Thoracic aorta endothelial cell (primary cell): ENCODE measurements around the gene ADH5. TPM values are rescaled to one million over a fixed set of nuclear protein-coding genes. Genes with fewer than 3 reads are reported as not detected.

Source experiments
- total RNA-seq: library from RNA; depleted of rRNA; stranded (reverse); fragments of >200 nt; gene quantifications from 2 replicates; pipeline ENCODE4 v1.2.3, GENCODE V29; 2012

ADH5 gene
- 101 and 105 TPM in 2 replicates for total RNA-seq

DNA sequence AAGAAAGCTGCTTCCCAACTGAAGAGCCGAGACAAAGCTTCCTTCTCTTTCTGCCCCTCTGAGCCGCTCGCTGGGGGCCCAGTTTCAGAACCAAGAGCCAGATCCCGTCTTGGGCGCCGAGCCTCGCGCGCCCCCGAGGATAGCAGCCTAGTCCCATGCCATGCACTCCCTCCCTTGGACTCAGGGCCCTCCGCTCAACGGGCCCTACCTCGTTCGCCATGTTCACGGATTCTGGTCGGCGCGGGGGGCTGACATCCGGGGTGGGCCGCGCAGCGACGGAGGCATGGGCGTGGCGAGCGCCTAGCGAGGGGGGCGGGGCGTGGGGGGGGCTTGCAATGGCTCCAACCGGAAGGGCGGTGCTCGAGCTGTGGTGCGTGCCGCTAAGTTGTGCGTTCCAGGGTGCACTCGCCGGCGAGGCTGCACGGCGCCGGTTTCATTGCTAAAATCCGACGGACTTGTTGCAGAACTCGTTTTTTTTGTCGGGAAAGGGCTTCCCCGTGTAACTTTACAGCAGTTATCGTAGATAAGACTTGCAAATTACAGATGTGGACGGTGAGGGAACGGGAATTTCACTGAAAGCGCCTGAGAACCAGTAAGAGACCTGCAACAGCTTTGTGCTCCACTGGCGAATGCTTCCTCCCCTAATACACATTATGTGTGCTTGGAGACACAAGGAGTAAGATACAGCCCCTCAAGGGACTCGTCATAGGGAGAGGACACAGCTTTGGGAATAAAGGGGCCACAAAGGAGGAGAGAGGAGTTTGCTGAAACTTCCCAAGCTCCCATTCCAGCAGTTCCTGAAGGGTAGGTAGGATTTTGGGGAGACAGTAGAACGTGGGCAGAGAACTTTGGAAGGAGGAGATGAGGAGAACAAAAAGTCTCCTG lies at the start of gene ADH5:
ADH5 (minus strand) TSS at position 308 of the 885 bp plus-strand sequence; CDS start at position 220, 88 bp downstream.

Other genes with a start within 250 kb of the ADH5 start
- gene EIF4E, start 159.7 kb downstream of the ADH5 start, total RNA-seq, result 234 and 269 TPM in 2 replicates
- 73.4 and 90.8 TPM in 2 replicates for gene METAP1, start 93.1 kb downstream of the ADH5 start, total RNA-seq
- not detected in 2 replicates for gene ADH4, start 55.5 kb upstream of the ADH5 start, total RNA-seq
- not detected in 2 replicates for gene ADH6, start 130.5 kb upstream of the ADH5 start, total RNA-seq
- gene ADH1A, start 202.2 kb upstream of the ADH5 start, total RNA-seq, result not detected in 2 replicates
- 0.14 TPM in 1 of 2 replicates, not detected in the other for gene ADH1B, start 232.6 kb upstream of the ADH5 start, total RNA-seq